OCI-LY7 (cell line): ENCODE results near the gene ACER1. TPM values are rescaled to one million over a fixed set of nuclear protein-coding genes. Genes with fewer than 3 reads are reported as not detected.

Experiments
- BruUV-seq: library from RNA; stranded (reverse); fragments of 400-500 nt; replicated peaks from 2 replicates; lab custom pipeline; 2021; lab: Mats Ljungman, UMichigan
- CTCF ChIA-PET: fragments of 300-600 bp; sonication (Branson Sonifier 250); formaldehyde crosslinking; loops from one replicate; lab custom pipeline; 2022; ENCODE audit warnings: antibody characterized with exemption; ENCODE audit not compliant: unreplicated experiment; lab: Charles Lee
- POLR2A ChIA-PET: fragments of 300-600 bp; sonication (Branson Sonifier 250); formaldehyde crosslinking; loops from one replicate; lab custom pipeline; 2022; ENCODE audit warnings: antibody characterized with exemption; lab: Charles Lee
- DNase-seq: peaks from one replicate; pipeline ENCODE4 v3.0.0-alpha.2; 2015; ENCODE audit warnings: low spot score
- H2AFZ ChIP-seq: fragments of 200-600 bp; sonication (generic), shearing (Covaris generic); 2 replicates; pipeline ENCODE4 v1.6.1; 2014; ENCODE audit warnings: mild to moderate bottlenecking, antibody characterized with exemption, low read length, moderate library complexity
- H3K27ac ChIP-seq: fragments of 200-600 bp; sonication (generic); 2 replicates; pipeline ENCODE4 v1.5.1; 2014; ENCODE audit warnings: mixed run types, low read depth, mild to moderate bottlenecking, moderate library complexity, low read length, inconsistent platforms; ENCODE audit not compliant: poor library complexity, severe bottlenecking
- H3K36me3 ChIP-seq: fragments of 200-600 bp; sonication (generic); 2 replicates; pipeline ENCODE4 v1.6.1; 2014; ENCODE audit warnings: mild to moderate bottlenecking, antibody characterized with exemption, low read length, moderate library complexity, mixed read lengths; ENCODE audit not compliant: insufficient read depth
- H3K4me1 ChIP-seq: fragments of 200-600 bp; sonication (generic); 2 replicates; pipeline ENCODE4 v1.5.1; 2014; ENCODE audit warnings: mild to moderate bottlenecking, low read length; ENCODE audit not compliant: insufficient read depth, poor library complexity, severe bottlenecking
- H3K4me2 ChIP-seq: fragments of 200-600 bp; sonication (generic); 2 replicates; pipeline ENCODE4 v1.6.1; 2014; ENCODE audit warnings: mild to moderate bottlenecking, low read length
- H3K4me3 ChIP-seq: fragments of 200-600 bp; sonication (generic); 2 replicates; pipeline ENCODE4 v1.5.1; 2014; ENCODE audit warnings: mild to moderate bottlenecking, low read depth, low read length; ENCODE audit not compliant: poor library complexity, severe bottlenecking
- H3K79me2 ChIP-seq: fragments of 200-600 bp; sonication (generic); 2 replicates; pipeline ENCODE4 v1.6.1; 2016; ENCODE audit warnings: low read depth, mild to moderate bottlenecking, low read length, moderate library complexity, mixed read lengths; ENCODE audit not compliant: insufficient read depth
- H3K9me2 ChIP-seq: fragments of 200-600 bp; sonication (generic); 2 replicates; pipeline ENCODE4 v1.6.1; 2016; ENCODE audit warnings: mild to moderate bottlenecking, low read length, mixed read lengths; ENCODE audit not compliant: insufficient read depth
- H3K9me3 ChIP-seq: fragments of 200-600 bp; sonication (generic); 2 replicates; pipeline ENCODE4 v1.6.1; 2014; ENCODE audit warnings: mild to moderate bottlenecking, mixed run types, low read length, mixed read lengths
- H4K20me1 ChIP-seq: fragments of 200-600 bp; sonication (generic); 2 replicates; pipeline ENCODE4 v1.6.1; 2014; ENCODE audit warnings: mild to moderate bottlenecking, antibody characterized with exemption, low read length, moderate library complexity, mixed read lengths; ENCODE audit not compliant: insufficient read depth
- EZH2phosphoT487 ChIP-seq: fragments of 200-600 bp; sonication (generic); IDR thresholded peaks from 2 replicates; pipeline ENCODE4 v1.6.1; 2018; ENCODE audit warnings: low read depth, borderline replicate concordance, mild to moderate bottlenecking, mixed run types, antibody characterized with exemption, low read length, moderate library complexity, mixed read lengths
- intact Hi-C: fragments of 100-400 bp; cut with micrococcal nuclease; formaldehyde crosslinking; loops from one replicate; pipeline ENCODE4 v1.10.0; 2022; ENCODE audit not compliant: unreplicated experiment
- total RNA-seq, 2 experiments: library from RNA; depleted of rRNA in 1 of 2; stranded (reverse); fragments of >200 nt in 1 of 2; shearing (Covaris generic) in 1 of 2; gene quantifications; 2 replicates each; pipeline ENCODE4 v1.2.3, GENCODE V29; 2014 to 2022
- TF ChIP-seq, protein P1 (sequence below): fragments of 200-600 bp; sonication (generic); conservative IDR thresholded peaks from 2 replicates; pipeline ENCODE4 v1.5.1; 2014; ENCODE audit warnings: mild to moderate bottlenecking, antibody characterized with exemption, low read length, moderate library complexity, mixed read lengths

The ACER1 gene
- total RNA-seq, 2 experiments from 2014 or later: not detected

DNA sequence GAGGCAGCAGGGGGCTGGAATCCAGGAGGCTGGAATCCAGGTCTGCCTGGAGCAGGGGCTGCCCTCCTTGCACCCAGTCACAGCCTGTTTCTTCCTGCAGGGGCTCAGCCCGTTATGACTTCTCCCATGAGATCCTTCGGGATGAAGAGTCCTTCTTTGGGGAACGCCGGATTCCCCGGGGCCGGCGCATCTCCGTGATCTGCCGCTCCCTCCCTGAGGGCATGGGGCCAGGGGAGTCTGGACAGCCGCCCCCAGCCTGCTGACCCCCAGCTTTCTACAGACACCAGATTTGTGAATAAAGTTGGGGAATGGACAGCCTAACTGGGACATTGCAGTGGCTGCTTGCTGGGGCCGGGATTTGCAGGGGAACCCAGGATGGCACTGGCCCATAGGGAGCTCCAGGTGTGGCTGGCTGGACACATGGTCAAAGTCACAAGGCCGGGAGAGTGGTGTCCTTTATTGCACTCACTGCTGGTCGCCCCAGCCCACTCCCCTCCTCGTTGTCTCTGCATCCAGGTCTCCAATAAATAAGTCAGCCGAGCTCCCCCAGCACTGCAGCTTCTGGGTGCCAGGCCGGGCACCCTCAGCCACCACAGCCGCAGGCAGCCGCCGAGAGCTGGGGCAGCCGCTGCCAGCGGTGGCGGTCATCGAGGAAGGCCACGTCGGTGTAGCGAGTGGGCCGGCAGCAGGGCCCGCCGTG lies 41.4 kb upstream of the ACER1 start:
- CTCF ChIA-PET: no interaction called here
- no peak overlapping the region for H3K4me2 ChIP-seq
- H3K9me2 ChIP-seq: no peaks in the 10 kb centered on the region
- H3K4me3 ChIP-seq: no peak overlapping the region
- intact Hi-C loops: no loop called here
- H3K27ac ChIP-seq: no peak overlapping the region
- H3K4me1 ChIP-seq: peaks cover 13% of the 10 kb centered on the region
- no peaks in the 10 kb centered on the region for H4K20me1 ChIP-seq
- POLR2A ChIA-PET: interaction anchor here (0.5 to 0.6 kb wide), 2 partner anchors 13 to 77 kb away, joined by 3 read pairs; partner anchors contain the start of gene CLPP
- TF ChIP-seq, protein P1, sequence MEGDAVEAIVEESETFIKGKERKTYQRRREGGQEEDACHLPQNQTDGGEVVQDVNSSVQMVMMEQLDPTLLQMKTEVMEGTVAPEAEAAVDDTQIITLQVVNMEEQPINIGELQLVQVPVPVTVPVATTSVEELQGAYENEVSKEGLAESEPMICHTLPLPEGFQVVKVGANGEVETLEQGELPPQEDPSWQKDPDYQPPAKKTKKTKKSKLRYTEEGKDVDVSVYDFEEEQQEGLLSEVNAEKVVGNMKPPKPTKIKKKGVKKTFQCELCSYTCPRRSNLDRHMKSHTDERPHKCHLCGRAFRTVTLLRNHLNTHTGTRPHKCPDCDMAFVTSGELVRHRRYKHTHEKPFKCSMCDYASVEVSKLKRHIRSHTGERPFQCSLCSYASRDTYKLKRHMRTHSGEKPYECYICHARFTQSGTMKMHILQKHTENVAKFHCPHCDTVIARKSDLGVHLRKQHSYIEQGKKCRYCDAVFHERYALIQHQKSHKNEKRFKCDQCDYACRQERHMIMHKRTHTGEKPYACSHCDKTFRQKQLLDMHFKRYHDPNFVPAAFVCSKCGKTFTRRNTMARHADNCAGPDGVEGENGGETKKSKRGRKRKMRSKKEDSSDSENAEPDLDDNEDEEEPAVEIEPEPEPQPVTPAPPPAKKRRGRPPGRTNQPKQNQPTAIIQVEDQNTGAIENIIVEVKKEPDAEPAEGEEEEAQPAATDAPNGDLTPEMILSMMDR: no peak
- TF ChIP-seq EZH2phosphoT487: no peak
- no peak for DNase-seq
- no peaks in the 10 kb centered on the region for H3K9me3 ChIP-seq
- no peak overlapping the region for H2AFZ ChIP-seq
- H3K36me3 ChIP-seq: peaks cover 21% of the 10 kb centered on the region
- H3K79me2 ChIP-seq: no peaks in the 10 kb centered on the region
- no TSS peak for BruUV-seq

- Histone ChIP-seq H4K20me1 (no peaks in the 10 kb centered on the region), H3K4me3 (peak overlapping the region; percentile 68), H3K27ac (peak overlapping the region; percentile 50), H3K9me3 (no peaks in the 10 kb centered on the region), H3K36me3 (peaks cover 17% of the 10 kb centered on the region), H3K9me2 (no peaks in the 10 kb centered on the region), H3K4me1 (peaks cover 13% of the 10 kb centered on the region), H3K4me2 (peak overlapping the region; percentile 84), H2AFZ (peak overlapping the region; percentile 67; the same call in 1 of the 2 replicates), H3K79me2 (no peaks in the 10 kb centered on the region)
- intact Hi-C loops: no loop called here
- POLR2A ChIA-PET: interaction anchor here (0.5 kb wide), 1 partner anchor 13 kb away, joined by 3 read pairs; the partner anchor contains the start of gene CLPP
- CTCF ChIA-PET: no interaction called here
- DNase-seq: no peak
- BruUV-seq: TSS peak; percentile 60
- TF ChIP-seq EZH2phosphoT487: no peak
- TF ChIP-seq, protein P1: no peak
Measured at GRCh38 chr19:6374161-6374709, 40.8 kb upstream of the ACER1 start.

GRCh38 chr19:6373813-6374108 lies 40.3 kb upstream of the ACER1 start:
- peaks cover 17% of the 10 kb centered on the region for H3K36me3 ChIP-seq
- TF ChIP-seq, protein P1: no peak
- TF ChIP-seq EZH2phosphoT487: no peak
- H3K4me1 ChIP-seq: peaks cover 13% of the 10 kb centered on the region
- peak overlapping the region; percentile 67; the same call in 1 of the 2 replicates for H2AFZ ChIP-seq
- no peaks in the 10 kb centered on the region for H4K20me1 ChIP-seq
- BruUV-seq: no TSS peak
- ChIA-PET CTCF (no interaction called here), POLR2A (interaction anchor here (0.5 kb wide), 1 partner anchor 147 kb away, joined by 4 read pairs; no protein-coding TSS in a partner anchor)
- H3K79me2 ChIP-seq: no peaks in the 10 kb centered on the region
- no peaks in the 10 kb centered on the region for H3K9me3 ChIP-seq
- peak overlapping the region; percentile 84 for H3K4me2 ChIP-seq
- intact Hi-C loops: loop anchor here (2.0 kb wide), 2 partner anchors 51 to 363 kb away; partner anchors contain the start of genes GPR108 and KHSRP
- DNase-seq: no peak
- H3K27ac ChIP-seq: peak overlapping the region; percentile 50
- H3K9me2 ChIP-seq: no peaks in the 10 kb centered on the region
- peak overlapping the region; percentile 68 for H3K4me3 ChIP-seq
